ENCODE data around the gene ADGRD2.

Gene ADGRD2

GRCh38 chr9:124492818-124493217, 42.6 kb downstream of the ADGRD2 start:
- WGBS (ENCODE audit: extremely low coverage, insufficient coverage, insufficient read length), result no CpG with 5 or more reads among the region's 19 CpGs
- H3K9ac ChIP-seq (ENCODE audit: low read length), result no peak overlapping the region
- no peak overlapping the region for H3K27ac ChIP-seq (ENCODE audit: low read depth, low read length)
- H4K8ac ChIP-seq (ENCODE audit: low read depth, low read length), result no peak overlapping the region
- no peak overlapping the region for H3K4me2 ChIP-seq (ENCODE audit: low read length)
- no peak overlapping the region for H3K18ac ChIP-seq (ENCODE audit: low read length)
- H2AFZ ChIP-seq (ENCODE audit: insufficient read depth, low read length, poor library complexity), result no peak overlapping the region
- H3K14ac ChIP-seq (ENCODE audit: low read length), result no peak overlapping the region
- no peak overlapping the region for H3K23ac ChIP-seq (ENCODE audit: low read length)
- H3K27me3 ChIP-seq (ENCODE audit: insufficient read depth, low read length), result no peaks in the 10 kb centered on the region
- no peak overlapping the region for H2BK120ac ChIP-seq (ENCODE audit: insufficient read depth, low read length, poor library complexity)
- H3K4ac ChIP-seq (ENCODE audit: low read depth, low read length), result no peak overlapping the region
- H3K9me3 ChIP-seq (ENCODE audit: insufficient read depth, low read depth, low read length), result peaks cover 2% of the 10 kb centered on the region
- no peaks in the 10 kb centered on the region for H3K79me1 ChIP-seq (ENCODE audit: low read length)
- no peak overlapping the region for H2AK5ac ChIP-seq (ENCODE audit: low read length)
- H3K36me3 ChIP-seq (ENCODE audit: control insufficient read depth in 1 of 2, insufficient read depth in 2 of 2, low read length in 2 of 2), result no peaks in the 10 kb centered on the region
- H3K4me1 ChIP-seq (ENCODE audit: control insufficient read depth in 1 of 2, insufficient read depth in 2 of 2, low read length in 2 of 2), result no peaks in the 10 kb centered on the region
- no peak overlapping the region for H3K4me3 ChIP-seq (ENCODE audit: low read depth, low read length)
- H4K91ac ChIP-seq (ENCODE audit: low read depth, low read length), result no peak overlapping the region
- no peak overlapping the region for H4K12ac ChIP-seq (ENCODE audit: low read depth, low read length)
- DNase-seq, result no peak
- H2BK5ac ChIP-seq (ENCODE audit: low read depth, low read length, poor library complexity), result no peak overlapping the region
- no peak overlapping the region for H2BK12ac ChIP-seq (ENCODE audit: low read length)
- no peaks in the 10 kb centered on the region for H3K79me2 ChIP-seq (ENCODE audit: control insufficient read depth, insufficient read depth, low read length, poor library complexity)

- H4K8ac ChIP-seq (ENCODE audit: low read depth, low read length), result no peak overlapping the region
- no peak overlapping the region for H3K4ac ChIP-seq (ENCODE audit: low read depth, low read length)
- no peak for DNase-seq
- no peak overlapping the region for H2AK5ac ChIP-seq (ENCODE audit: low read length)
- no peak overlapping the region for H3K9ac ChIP-seq (ENCODE audit: low read length)
- no peak overlapping the region for H3K4me3 ChIP-seq (ENCODE audit: low read depth, low read length)
- no peaks in the 10 kb centered on the region for H3K4me1 ChIP-seq (ENCODE audit: control insufficient read depth in 1 of 2, insufficient read depth in 2 of 2, low read length in 2 of 2)
- H2BK120ac ChIP-seq (ENCODE audit: insufficient read depth, low read length, poor library complexity), result no peak overlapping the region
- no CpG with 5 or more reads among the region's 4 CpGs for WGBS (ENCODE audit: extremely low coverage, insufficient coverage, insufficient read length)
- no peak overlapping the region for H3K4me2 ChIP-seq (ENCODE audit: low read length)
- H3K18ac ChIP-seq (ENCODE audit: low read length), result no peak overlapping the region
- H3K27ac ChIP-seq (ENCODE audit: low read depth, low read length), result no peak overlapping the region
- H2AFZ ChIP-seq (ENCODE audit: insufficient read depth, low read length, poor library complexity), result no peak overlapping the region
- H2BK5ac ChIP-seq (ENCODE audit: low read depth, low read length, poor library complexity), result no peak overlapping the region
- H2BK12ac ChIP-seq (ENCODE audit: low read length), result no peak overlapping the region
- peaks cover 2% of the 10 kb centered on the region for H3K9me3 ChIP-seq (ENCODE audit: insufficient read depth, low read depth, low read length)
- H3K27me3 ChIP-seq (ENCODE audit: insufficient read depth, low read length), result no peaks in the 10 kb centered on the region
- H3K23ac ChIP-seq (ENCODE audit: low read length), result no peak overlapping the region
- H3K14ac ChIP-seq (ENCODE audit: low read length), result no peak overlapping the region
- H4K91ac ChIP-seq (ENCODE audit: low read depth, low read length), result no peak overlapping the region
- H3K36me3 ChIP-seq (ENCODE audit: control insufficient read depth in 1 of 2, insufficient read depth in 2 of 2, low read length in 2 of 2), result no peaks in the 10 kb centered on the region
- H3K79me1 ChIP-seq (ENCODE audit: low read length), result no peaks in the 10 kb centered on the region
- H3K79me2 ChIP-seq (ENCODE audit: control insufficient read depth, insufficient read depth, low read length, poor library complexity), result no peaks in the 10 kb centered on the region
- H4K12ac ChIP-seq (ENCODE audit: low read depth, low read length), result no peak overlapping the region
Measured at GRCh38 chr9:124493218-124493617, 43.0 kb downstream of the ADGRD2 start.

- no CpG with 5 or more reads among the region's 18 CpGs for WGBS (ENCODE audit: extremely low coverage, insufficient coverage, insufficient read length)
Measured at GRCh38 chr9:124493794-124494479, 43.7 kb downstream of the ADGRD2 start.

DNA sequence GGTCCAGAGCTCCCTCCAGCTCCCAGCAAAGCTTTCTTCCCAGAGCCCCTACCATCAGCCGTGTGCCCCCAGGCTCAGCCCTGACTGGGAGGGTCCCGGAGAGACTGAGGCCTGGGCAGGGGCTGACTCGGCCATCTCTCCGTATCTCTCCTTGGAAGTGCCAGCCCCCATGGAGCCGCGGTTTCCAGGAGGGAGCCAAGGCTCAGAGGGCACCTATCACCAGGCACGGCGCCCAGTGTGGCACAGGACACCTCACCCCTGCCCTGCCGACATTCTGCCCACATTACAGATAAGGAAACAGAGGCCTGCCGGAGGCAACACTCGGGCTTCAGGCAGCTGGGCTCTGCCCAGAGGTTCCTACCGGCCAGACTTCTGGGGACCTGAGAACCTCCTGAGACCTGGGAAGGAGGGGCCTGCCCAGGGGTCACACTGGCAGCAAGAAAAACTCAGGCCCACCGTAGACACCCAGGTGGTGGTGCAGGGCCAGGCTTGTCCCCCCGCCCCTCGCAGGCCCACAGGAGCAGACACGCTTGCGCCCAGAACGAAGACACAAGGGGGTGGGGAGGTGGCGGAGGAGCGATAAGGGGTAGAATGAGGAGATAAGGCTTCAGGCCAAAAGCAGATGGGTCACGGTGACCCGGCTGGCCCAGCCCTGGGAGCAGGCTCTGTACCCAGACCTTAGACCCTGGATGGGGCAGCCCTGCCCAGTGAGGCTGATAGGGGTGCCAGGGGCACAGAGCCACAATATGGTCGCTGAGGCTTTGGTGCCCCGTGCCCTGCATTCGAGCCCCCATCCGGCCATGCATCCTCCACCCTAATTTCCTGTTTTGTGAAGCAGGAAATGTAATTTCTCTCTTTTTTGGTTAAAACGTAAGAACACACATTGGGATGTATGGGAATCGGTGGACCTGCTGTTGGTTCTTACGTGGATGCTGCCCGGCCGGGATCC, 45.1 kb downstream of the ADGRD2 start:
- H2BK12ac ChIP-seq (ENCODE audit: low read length), result no peak overlapping the region

More at GRCh38 chr9:124493794-124494479, 43.7 kb downstream of the ADGRD2 start:
- H2AK5ac ChIP-seq (ENCODE audit: low read length), result no peak overlapping the region
- DNase-seq, result no peak
- H3K18ac ChIP-seq (ENCODE audit: low read length), result no peak overlapping the region
- no peak overlapping the region for H3K14ac ChIP-seq (ENCODE audit: low read length)
- H3K4me3 ChIP-seq (ENCODE audit: low read depth, low read length), result no peak overlapping the region
- no peak overlapping the region for H4K12ac ChIP-seq (ENCODE audit: low read depth, low read length)
- no peak overlapping the region for H2BK12ac ChIP-seq (ENCODE audit: low read length)
- H3K9ac ChIP-seq (ENCODE audit: low read length), result no peak overlapping the region
- peaks cover 2% of the 10 kb centered on the region for H3K9me3 ChIP-seq (ENCODE audit: insufficient read depth, low read depth, low read length)
- no peak overlapping the region for H2AFZ ChIP-seq (ENCODE audit: insufficient read depth, low read length, poor library complexity)
- no peaks in the 10 kb centered on the region for H3K27me3 ChIP-seq (ENCODE audit: insufficient read depth, low read length)
- no peak overlapping the region for H4K8ac ChIP-seq (ENCODE audit: low read depth, low read length)
- H3K79me1 ChIP-seq (ENCODE audit: low read length), result no peaks in the 10 kb centered on the region
- H3K79me2 ChIP-seq (ENCODE audit: control insufficient read depth, insufficient read depth, low read length, poor library complexity), result no peaks in the 10 kb centered on the region
- no peak overlapping the region for H3K4ac ChIP-seq (ENCODE audit: low read depth, low read length)
- no peak overlapping the region for H3K23ac ChIP-seq (ENCODE audit: low read length)
- no peak overlapping the region for H2BK5ac ChIP-seq (ENCODE audit: low read depth, low read length, poor library complexity)
- H2BK120ac ChIP-seq (ENCODE audit: insufficient read depth, low read length, poor library complexity), result no peak overlapping the region
- no peaks in the 10 kb centered on the region for H3K4me1 ChIP-seq (ENCODE audit: control insufficient read depth in 1 of 2, insufficient read depth in 2 of 2, low read length in 2 of 2)
- no peak overlapping the region for H3K4me2 ChIP-seq (ENCODE audit: low read length)
- no peak overlapping the region for H3K27ac ChIP-seq (ENCODE audit: low read depth, low read length)
- H4K91ac ChIP-seq (ENCODE audit: low read depth, low read length), result no peak overlapping the region
- H3K36me3 ChIP-seq (ENCODE audit: control insufficient read depth in 1 of 2, insufficient read depth in 2 of 2, low read length in 2 of 2), result no peaks in the 10 kb centered on the region

More for the DNA sequence above, 45.1 kb downstream of the ADGRD2 start:
- Histone ChIP-seq H3K18ac (ENCODE audit: low read length) (no peak overlapping the region), H4K91ac (ENCODE audit: low read depth, low read length) (no peak overlapping the region), H4K12ac (ENCODE audit: low read depth, low read length) (no peak overlapping the region), H3K9ac (ENCODE audit: low read length) (no peak overlapping the region), H3K27ac (ENCODE audit: low read depth, low read length) (no peak overlapping the region), H4K8ac (ENCODE audit: low read depth, low read length) (no peak overlapping the region), H2BK5ac (ENCODE audit: low read depth, low read length, poor library complexity) (no peak overlapping the region), H2BK120ac (ENCODE audit: insufficient read depth, low read length, poor library complexity) (no peak overlapping the region), H3K4me3 (ENCODE audit: low read depth, low read length) (no peak overlapping the region), H2AFZ (ENCODE audit: insufficient read depth, low read length, poor library complexity) (no peak overlapping the region), H3K4me1 (ENCODE audit: control insufficient read depth in 1 of 2, insufficient read depth in 2 of 2, low read length in 2 of 2) (no peaks in the 10 kb centered on the region), H3K36me3 (ENCODE audit: control insufficient read depth in 1 of 2, insufficient read depth in 2 of 2, low read length in 2 of 2) (no peaks in the 10 kb centered on the region), H3K4me2 (ENCODE audit: low read length) (no peak overlapping the region), H3K79me2 (ENCODE audit: control insufficient read depth, insufficient read depth, low read length, poor library complexity) (no peaks in the 10 kb centered on the region), H3K14ac (ENCODE audit: low read length) (no peak overlapping the region), H2AK5ac (ENCODE audit: low read length) (no peak overlapping the region), H3K4ac (ENCODE audit: low read depth, low read length) (no peak overlapping the region), H3K23ac (ENCODE audit: low read length) (no peak overlapping the region), H3K79me1 (ENCODE audit: low read length) (no peaks in the 10 kb centered on the region), H3K9me3 (ENCODE audit: insufficient read depth, low read depth, low read length) (no peaks in the 10 kb centered on the region), H3K27me3 (ENCODE audit: insufficient read depth, low read length) (no peaks in the 10 kb centered on the region)
- no CpG with 5 or more reads among the region's 31 CpGs for WGBS (ENCODE audit: extremely low coverage, insufficient coverage, insufficient read length)
- DNase-seq, result no peak
